Stimulated activated CD8-positive, alpha-beta memory T cell treated with anti-CD3 and anti-CD28 coated beads, Interleukin-12 subunit alpha, Interleukin-12 subunit beta, amount 100 ng/mL, for 24 hours (primary cell): ENCODE results near the gene PCDHB5.
"Not testable (repeated sequence)": the region's sequence is repeated elsewhere in the genome, so short reads cannot be mapped to it uniquely, and the experiment has no call there.

ENCODE experiments used
- DNase-seq: peaks from one replicate; pipeline ENCODE4 v3.0.0-alpha.2; 2020; ENCODE audit errors: extremely low read depth

The PCDHB5 gene

DNA sequence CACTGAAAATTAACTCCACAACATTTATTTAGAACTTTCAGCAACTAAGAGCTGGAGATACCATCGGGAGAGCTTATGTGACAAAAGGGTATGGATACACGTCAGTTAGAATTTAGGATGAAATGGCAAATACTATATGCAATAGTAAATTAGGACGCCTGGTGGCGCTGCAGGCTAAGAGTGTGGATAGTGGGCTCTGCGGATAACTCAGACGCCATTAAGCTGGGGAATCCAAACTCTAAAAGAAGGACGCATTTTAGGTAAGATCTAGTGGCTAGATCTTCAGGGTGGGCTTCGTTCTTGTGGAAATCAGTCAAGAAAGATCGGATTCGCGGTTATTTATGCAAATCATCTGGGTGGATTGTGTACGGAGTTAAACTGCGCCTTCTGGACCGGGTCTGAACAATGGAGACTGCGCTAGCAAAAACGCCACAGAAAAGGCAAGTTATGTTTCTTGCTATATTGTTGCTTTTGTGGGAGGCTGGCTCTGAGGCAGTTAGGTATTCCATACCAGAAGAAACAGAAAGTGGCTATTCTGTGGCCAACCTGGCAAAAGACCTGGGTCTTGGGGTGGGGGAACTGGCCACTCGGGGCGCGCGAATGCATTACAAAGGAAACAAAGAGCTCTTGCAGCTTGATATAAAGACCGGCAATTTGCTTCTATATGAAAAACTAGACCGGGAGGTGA lies at the start of gene PCDHB5:
TSS of gene PCDHB5 (plus strand) at position 177 of the 688 bp plus-strand sequence. CDS start at position 406, 229 bp downstream.
- no peak for DNase-seq

DNA sequence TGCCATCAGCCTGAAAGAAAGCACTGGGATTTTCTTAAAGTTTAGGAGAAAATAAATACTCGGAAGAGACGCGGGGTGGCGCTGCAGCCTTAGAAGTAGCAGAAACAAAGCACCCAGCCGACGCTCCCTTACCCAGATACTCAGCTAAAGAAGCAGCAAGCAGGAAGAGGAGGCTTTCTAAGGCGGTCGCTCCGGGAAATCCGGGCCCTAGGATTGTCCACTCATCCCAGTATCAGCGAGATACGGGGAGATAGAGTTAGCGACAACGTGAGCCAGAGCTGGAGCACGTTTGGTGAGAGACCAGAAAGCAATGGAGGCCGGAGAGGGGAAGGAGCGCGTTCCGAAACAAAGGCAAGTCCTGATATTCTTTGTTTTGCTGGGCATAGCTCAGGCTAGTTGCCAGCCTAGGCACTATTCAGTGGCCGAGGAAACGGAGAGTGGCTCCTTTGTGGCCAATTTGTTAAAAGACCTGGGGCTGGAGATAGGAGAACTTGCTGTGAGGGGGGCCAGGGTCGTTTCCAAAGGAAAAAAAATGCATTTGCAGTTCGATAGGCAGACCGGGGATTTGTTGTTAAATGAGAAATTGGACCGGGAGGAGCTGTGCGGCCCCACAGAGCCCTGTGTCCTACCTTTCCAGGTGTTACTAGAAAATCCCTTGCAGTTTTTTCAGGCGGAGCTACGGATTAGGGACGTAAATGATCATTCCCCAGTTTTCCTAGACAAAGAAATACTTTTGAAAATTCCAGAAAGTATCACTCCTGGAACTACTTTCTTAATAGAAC lies 40.3 kb upstream of the PCDHB5 start, which contains the start of gene PCDHB2:
TSS of gene PCDHB2 (plus strand) at position 135 of the 782 bp plus-strand sequence. CDS start at position 311, 176 bp downstream.
- no peak for DNase-seq

DNA sequence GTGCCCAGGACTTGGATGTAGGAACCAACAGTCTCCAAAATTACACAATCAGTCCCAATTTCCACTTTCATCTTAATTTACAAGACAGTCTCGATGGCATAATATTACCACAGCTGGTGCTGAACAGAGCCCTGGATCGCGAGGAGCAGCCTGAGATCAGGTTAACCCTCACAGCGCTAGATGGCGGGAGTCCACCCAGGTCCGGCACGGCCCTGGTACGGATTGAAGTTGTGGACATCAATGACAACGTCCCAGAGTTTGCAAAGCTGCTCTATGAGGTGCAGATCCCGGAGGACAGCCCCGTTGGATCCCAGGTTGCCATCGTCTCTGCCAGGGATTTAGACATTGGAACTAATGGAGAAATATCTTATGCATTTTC lies 39.8 kb upstream of the PCDHB5 start:
- no peak for DNase-seq

DNA sequence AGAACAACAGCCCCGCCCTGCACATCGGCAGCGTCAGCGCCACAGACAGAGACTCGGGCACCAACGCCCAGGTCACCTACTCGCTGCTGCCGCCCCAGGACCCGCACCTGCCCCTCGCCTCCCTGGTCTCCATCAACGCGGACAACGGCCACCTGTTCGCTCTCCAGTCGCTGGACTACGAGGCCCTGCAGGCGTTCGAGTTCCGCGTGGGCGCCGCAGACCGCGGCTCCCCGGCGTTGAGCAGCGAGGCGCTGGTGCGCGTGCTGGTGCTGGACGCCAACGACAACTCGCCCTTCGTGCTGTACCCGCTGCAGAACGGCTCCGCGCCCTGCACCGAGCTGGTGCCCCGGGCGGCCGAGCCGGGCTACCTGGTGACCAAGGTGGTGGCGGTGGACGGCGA lies 38.8 kb upstream of the PCDHB5 start:
- DNase-seq, result not testable (repeated sequence)

DNA sequence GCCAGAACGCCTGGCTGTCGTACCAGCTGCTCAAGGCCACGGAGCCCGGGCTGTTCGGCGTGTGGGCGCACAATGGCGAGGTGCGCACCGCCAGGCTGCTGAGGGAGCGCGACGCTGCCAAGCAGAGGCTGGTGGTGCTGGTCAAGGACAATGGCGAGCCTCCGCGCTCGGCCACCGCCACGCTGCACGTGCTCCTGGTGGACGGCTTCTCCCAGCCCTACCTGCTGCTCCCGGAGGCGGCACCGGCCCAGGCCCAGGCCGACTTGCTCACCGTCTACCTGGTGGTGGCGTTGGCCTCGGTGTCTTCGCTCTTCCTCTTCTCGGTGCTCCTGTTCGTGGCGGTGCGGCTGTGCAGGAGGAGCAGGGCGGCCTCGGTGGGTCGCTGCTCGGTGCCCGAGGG lies 38.4 kb upstream of the PCDHB5 start:
- not testable (repeated sequence) for DNase-seq

DNA sequence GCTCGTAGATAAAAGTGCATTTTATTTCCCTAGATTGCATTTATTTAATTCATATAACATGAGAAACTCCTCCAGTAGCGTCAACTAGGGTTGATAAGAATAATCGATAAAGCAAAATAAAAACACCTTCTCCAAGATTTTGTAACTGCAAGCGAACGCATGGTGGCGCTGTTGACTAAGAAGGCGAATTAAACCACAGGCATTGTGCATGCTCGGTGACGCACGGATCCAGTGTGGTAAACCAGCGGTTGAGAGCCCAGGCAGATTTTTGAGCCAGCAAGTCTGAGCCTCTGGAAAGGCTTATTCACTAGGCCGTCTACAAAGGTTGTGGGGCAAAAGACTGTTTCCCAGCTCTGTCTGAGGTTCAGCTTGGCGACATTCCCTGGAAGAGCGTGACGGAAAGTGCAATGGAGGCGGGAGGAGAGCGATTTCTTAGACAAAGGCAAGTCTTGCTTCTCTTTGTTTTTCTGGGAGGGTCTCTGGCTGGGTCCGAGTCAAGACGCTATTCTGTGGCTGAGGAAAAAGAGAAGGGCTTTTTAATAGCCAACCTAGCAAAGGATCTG lies 34.7 kb upstream of the PCDHB5 start, which contains the start of gene PCDHB3:
TSS of gene PCDHB3 (plus strand) at position 231 of the 563 bp plus-strand sequence. CDS start at position 408, 177 bp downstream.
- no peak for DNase-seq

DNA sequence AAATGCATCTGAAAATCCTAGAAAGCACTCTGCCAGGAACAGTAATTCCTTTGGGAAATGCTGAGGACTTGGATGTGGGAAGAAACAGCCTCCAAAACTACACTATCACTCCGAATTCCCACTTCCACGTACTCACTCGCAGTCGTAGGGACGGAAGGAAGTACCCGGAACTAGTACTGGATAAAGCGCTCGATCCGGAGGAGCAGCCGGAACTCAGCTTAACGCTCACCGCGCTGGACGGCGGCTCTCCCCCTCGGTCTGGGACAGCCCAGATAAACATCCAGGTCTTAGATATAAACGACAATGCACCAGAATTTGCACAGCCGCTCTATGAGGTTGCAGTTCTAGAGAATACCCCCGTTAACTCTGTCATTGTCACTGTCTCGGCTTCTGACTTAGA lies 33.9 kb upstream of the PCDHB5 start:
- DNase-seq, result no peak

DNA sequence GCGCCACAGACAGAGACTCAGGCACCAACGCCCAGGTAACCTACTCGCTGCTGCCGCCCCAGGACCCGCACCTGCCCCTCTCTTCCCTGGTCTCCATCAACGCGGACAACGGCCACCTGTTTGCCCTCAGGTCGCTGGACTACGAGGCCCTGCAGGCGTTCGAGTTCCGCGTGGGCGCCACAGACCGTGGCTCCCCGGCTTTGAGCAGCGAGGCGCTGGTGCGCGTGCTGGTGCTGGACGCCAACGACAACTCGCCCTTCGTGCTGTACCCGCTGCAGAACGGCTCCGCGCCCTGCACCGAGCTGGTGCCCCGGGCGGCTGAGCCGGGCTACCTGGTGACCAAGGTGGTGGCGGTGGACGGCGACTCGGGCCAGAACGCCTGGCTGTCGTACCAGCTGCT lies 32.9 kb upstream of the PCDHB5 start:
- DNase-seq, result not testable (repeated sequence)

DNA sequence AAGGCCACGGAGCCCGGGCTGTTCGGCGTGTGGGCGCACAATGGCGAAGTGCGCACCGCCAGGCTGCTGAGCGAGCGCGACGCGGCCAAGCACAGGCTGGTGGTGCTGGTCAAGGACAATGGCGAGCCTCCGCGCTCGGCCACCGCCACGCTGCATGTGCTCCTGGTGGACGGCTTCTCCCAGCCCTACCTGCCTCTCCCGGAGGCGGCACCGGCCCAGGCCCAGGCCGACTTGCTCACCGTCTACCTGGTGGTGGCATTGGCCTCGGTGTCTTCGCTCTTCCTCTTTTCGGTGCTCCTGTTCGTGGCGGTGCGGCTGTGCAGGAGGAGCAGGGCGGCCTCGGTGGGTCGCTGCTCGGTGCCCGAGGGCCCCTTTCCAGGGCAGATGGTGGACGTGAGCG lies 32.5 kb upstream of the PCDHB5 start:
- DNase-seq, result not testable (repeated sequence)

DNA sequence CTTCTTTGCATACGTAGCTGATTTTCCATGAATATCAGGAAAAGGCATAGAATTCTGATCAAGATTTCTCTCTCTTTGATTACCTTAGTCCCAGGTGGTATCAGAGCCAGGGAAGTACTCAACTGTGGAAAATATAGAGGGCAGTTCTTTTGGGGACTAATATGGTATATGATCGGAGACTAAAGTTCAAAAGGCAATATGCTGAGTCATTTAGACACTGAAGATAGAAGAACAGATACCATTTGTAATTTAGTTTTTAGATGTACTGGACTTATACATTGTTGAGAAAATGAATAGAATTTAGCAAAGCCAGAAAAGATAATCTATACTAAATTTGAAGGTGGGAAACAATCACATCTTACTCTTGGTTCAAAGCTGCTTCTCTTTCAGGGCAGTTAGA lies 29.7 kb upstream of the PCDHB5 start:
- no peak for DNase-seq

DNA sequence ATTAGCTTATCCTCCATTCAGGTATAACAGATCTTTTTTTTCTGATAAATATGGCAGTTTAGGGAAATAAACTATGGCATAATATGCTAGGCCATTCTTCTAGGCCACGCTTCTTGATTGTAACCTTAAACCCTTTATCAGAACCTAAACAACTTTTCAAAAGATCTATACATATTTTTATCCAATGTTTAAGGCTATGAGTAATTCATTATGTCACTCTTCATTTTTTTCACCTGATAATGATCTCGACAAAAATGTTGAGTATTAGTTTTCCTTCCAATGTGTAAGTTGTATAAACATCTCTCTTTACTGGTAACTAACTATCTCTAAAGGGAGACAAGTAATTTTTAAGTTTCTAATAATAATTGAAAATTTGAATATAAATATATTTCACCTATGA lies 15.8 kb upstream of the PCDHB5 start:
- no peak for DNase-seq

DNA sequence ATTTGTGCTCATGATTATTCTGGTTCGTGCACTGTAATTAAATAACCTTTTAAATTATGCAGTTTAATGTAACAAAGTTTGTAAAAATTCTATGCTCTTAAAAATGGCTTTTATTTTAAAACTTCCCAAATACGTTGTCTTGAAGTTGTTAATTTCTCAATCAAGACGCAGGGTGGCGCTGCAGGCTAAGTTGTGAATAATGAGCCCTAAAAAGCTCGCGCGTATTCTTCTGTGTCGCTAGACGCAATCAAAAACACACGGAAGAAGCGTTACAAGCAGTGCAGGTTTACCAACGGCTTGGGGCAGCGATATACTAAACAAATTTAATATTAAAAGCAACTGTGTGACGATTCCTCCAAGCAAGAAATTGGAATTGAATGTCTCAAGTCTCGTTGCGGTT lies 13.4 kb upstream of the PCDHB5 start, which contains the start of gene PCDHB4:
TSS of gene PCDHB4 (plus strand) at position 256 of the 400 bp plus-strand sequence. CDS start 181 bp downstream, outside the sequence.
- DNase-seq, result no peak

DNA sequence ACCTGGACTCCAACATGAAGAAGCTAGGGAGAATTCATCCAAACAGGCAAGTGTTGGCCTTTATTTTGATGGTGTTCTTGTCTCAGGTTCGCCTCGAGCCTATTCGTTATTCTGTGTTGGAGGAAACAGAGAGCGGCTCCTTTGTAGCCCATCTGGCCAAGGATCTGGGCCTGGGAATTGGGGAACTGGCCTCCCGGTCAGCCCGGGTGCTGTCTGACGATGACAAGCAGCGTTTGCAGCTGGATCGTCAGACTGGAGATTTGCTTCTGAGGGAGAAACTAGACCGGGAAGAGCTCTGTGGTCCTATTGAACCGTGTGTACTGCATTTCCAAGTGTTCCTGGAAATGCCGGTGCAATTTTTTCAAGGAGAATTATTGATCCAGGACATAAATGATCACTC lies 13.0 kb upstream of the PCDHB5 start:
- no peak for DNase-seq

DNA sequence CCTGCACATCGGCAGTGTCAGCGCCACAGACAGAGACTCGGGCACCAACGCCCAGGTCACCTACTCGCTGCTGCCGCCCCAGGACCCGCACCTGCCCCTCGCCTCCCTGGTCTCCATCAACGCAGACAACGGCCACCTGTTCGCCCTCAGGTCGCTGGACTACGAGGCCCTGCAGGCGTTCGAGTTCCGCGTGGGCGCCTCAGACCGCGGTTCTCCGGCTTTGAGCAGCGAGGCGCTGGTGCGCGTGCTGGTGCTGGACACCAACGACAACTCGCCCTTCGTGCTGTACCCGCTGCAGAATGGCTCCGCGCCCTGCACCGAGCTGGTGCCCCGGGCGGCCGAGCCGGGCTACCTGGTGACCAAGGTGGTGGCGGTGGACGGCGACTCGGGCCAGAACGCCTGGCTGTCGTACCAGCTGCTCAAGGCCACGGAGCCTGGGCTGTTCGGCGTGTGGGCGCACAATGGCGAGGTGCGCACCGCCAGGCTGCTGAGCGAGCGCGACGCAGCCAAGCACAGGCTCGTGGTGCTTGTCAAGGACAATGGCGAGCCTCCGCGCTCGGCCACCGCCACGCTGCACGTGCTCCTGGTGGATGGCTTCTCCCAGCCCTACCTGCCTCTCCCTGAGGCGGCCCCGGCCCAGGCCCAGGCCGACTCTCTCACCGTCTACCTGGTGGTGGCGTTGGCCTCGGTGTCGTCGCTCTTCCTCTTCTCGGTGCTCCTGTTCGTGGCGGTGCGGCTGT lies 11.4 kb upstream of the PCDHB5 start:
- DNase-seq, result not testable (repeated sequence)

DNA sequence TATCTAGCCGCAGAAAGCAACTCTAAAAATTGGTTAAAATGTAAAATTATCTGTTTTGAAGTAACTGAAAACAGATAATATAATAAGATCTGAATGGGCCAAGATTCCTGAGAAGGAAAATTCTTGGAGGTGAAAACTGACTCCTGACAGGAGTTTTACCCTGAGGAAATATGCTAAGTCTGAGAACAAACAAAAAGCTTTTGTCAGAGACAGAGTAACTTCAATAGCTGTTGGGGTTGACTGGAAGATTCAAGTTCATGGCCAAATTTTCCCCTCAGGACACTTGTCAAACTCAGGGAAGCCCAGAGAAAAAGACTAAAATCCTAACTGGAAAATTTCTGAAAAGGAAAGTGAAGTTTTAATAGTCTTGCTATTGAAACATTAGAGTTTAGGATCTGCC lies 7.7 kb upstream of the PCDHB5 start:
- DNase-seq, result no peak

DNA sequence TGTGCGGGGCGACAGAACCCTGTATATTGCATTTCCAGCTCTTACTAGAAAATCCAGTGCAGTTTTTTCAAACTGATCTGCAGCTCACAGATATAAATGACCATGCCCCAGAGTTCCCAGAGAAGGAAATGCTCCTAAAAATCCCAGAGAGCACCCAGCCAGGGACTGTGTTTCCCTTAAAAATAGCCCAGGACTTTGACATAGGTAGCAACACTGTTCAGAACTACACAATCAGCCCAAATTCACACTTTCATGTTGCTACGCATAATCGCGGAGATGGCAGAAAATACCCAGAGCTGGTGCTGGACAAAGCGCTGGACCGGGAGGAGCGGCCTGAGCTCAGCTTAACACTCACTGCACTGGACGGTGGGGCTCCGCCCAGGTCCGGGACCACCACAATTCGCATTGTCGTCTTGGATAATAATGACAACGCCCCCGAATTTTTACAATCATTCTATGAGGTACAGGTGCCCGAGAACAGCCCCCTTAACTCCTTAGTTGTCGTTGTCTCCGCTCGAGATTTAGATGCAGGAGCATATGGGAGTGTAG lies 786 bp downstream of the PCDHB5 start:
- DNase-seq, result no peak

DNA sequence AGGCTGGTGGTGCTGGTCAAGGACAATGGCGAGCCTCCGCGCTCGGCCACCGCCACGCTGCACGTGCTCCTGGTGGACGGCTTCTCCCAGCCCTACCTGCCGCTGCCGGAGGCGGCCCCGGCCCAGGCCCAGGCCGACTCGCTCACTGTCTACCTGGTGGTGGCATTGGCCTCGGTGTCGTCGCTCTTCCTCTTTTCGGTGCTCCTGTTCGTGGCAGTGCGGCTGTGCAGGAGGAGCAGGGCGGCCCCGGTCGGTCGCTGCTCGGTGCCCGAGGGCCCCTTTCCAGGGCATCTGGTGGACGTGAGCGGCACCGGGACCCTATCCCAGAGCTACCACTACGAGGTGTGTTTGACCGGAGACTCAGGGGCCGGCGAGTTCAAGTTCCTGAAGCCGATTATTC lies 2.3 kb downstream of the PCDHB5 start:
- not testable (repeated sequence) for DNase-seq

DNA sequence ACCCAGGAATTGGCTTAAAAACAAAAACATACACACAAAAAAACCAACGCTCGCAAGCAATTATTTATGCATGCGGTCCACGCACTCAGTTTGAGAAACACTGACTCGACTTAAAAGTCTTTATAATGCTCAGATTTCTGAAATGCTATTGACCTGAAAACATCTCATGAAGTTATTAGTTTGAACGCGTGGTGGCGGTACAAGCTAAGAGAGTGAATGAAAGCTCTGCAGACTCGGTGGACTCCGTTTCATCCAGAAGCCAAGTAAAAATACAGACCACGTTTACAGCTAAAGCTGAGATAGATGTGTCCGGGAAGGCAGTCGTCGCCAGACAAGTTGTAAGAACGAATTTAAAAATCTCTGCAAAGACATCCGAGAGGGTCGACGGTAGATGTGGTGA lies 14.8 kb downstream of the PCDHB5 start, which contains the start of gene PCDHB6:
TSS of gene PCDHB6 (plus strand) at position 246 of the 400 bp plus-strand sequence. CDS start 201 bp downstream, outside the sequence.
- DNase-seq, result no peak

DNA sequence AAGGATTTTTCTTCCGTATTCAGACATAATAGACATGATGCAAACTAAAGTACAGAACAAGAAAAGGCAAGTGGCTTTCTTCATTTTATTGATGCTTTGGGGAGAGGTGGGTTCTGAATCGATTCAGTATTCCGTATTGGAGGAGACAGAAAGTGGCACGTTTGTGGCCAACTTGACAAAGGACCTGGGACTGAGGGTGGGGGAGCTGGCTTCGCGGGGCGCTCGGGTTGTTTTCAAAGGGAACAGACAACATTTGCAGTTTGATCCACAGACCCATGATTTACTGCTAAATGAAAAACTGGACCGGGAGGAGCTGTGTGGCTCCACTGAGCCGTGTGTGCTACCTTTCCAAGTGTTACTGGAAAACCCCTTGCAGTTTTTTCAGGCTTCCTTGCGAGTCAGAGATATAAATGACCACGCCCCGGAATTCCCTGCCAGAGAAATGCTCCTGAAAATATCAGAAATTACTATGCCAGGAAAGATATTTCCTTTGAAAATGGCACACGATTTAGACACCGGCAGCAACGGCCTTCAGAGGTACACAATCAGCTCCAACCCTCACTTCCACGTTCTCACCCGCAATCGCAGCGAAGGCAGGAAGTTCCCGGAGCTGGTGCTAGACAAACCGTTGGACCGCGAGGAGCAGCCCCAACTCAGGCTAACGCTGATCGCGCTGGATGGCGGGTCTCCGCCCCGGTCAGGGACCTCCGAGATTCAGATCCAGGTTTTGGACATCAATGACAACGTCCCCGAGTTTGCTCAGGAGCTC lies 15.4 kb downstream of the PCDHB5 start:
- DNase-seq, result no peak

DNA sequence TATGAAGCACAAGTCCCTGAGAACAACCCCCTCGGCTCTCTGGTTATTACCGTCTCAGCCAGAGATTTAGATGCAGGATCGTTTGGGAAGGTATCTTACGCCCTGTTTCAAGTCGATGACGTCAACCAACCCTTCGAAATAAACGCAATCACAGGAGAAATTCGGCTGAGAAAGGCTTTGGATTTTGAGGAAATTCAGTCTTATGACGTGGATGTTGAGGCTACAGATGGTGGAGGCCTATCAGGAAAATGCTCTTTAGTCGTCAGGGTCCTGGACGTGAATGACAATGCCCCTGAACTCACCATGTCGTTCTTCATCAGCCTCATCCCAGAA lies 16.0 kb downstream of the PCDHB5 start:
- DNase-seq, result no peak

DNA sequence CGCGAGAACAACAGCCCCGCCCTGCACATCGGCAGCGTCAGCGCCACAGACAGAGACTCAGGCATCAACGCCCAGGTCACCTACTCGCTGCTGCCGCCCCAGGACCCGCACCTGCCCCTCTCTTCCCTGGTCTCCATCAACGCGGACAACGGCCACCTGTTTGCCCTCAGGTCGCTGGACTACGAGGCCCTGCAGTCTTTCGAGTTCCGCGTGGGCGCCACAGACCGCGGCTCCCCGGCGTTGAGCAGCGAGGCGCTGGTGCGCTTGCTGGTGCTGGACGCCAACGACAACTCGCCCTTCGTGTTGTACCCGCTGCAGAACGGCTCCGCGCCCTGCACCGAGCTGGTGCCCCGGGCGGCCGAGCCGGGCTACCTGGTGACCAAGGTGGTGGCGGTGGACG lies 16.6 kb downstream of the PCDHB5 start:
- DNase-seq, result not testable (repeated sequence)
